ENCODE results near the gene PDE7B. TPM values are rescaled to one million over a fixed set of nuclear protein-coding genes. Genes with fewer than 3 reads are reported as not detected.

Gene PDE7B
- polyA plus RNA-seq, 1 donor (not counting 4 experiments of a cell fraction or from before 2014, with no cell fraction given): 0.01 TPM

- no peak overlapping the region for H3K4me2 ChIP-seq (ENCODE audit: control insufficient read depth, extremely low read depth, insufficient read depth, low read depth, low read length)
- dilution Hi-C loops (cut with MboI; ENCODE audit: extremely low pct_ligation_motif_present, low sequenced_read_pairs): no loop called here
- H3K9me1 ChIP-seq (ENCODE audit: control insufficient read depth, extremely low read depth, insufficient read depth, low read length): no peaks in the 10 kb centered on the region
- H3K27me3 ChIP-seq (ENCODE audit: control insufficient read depth, extremely low read depth, insufficient read depth, low read length): peaks cover 4% of the 10 kb centered on the region
- DNase-seq (ENCODE audit: low read depth, low spot score) (no peak), FAIRE-seq (no peak)
- no peaks in the 10 kb centered on the region for H3K4me1 ChIP-seq (ENCODE audit: control insufficient read depth, extremely low read depth, insufficient read depth, low read length)
- H3K9me3 ChIP-seq (ENCODE audit: control insufficient read depth, low read depth, low read length): no peaks in the 10 kb centered on the region
- no peak overlapping the region for H3K4me3 ChIP-seq (ENCODE audit: control insufficient read depth in 2 of 3, extremely low read depth in 1 of 3, insufficient read depth in 2 of 3, low read depth in 1 of 3, low read length in 3 of 3)
- H3K9ac ChIP-seq (ENCODE audit: control insufficient read depth, extremely low read depth, insufficient read depth, low read length): no peak overlapping the region
- H3K27ac ChIP-seq (ENCODE audit: control insufficient read depth, insufficient read depth, low read length): no peak overlapping the region
- no peaks in the 10 kb centered on the region for H4K20me1 ChIP-seq (ENCODE audit: control insufficient read depth, extremely low read depth, insufficient read depth, low read length)
- no peak for TF ChIP-seq EZH2 (IDR thresholded peaks at IDR 0.05; ENCODE audit: low read length)
- TF ChIP-seq CTCF (optimal IDR thresholded peaks at IDR 0.05 in 1 of 3, IDR thresholded peaks at IDR 0.05 in 1 of 3, conservative IDR thresholded peaks at IDR 0.05 in 1 of 3; ENCODE audit: extremely low read depth in 1 of 3, insufficient read depth in 2 of 3, low read length in 3 of 3): no peak
- H3K36me3 ChIP-seq (ENCODE audit: control insufficient read depth in 2 of 2, extremely low read depth in 1 of 2, insufficient read depth in 2 of 2, low read length in 2 of 2): no peaks in the 10 kb centered on the region
- H2AFZ ChIP-seq (ENCODE audit: control insufficient read depth, low read length): no peak overlapping the region
- H3K79me2 ChIP-seq (ENCODE audit: control insufficient read depth, insufficient read depth, low read length): no peaks in the 10 kb centered on the region
These were observed 120.6 kb downstream of the PDE7B start for GRCh38 chr6:135972150-135972549.

DNA sequence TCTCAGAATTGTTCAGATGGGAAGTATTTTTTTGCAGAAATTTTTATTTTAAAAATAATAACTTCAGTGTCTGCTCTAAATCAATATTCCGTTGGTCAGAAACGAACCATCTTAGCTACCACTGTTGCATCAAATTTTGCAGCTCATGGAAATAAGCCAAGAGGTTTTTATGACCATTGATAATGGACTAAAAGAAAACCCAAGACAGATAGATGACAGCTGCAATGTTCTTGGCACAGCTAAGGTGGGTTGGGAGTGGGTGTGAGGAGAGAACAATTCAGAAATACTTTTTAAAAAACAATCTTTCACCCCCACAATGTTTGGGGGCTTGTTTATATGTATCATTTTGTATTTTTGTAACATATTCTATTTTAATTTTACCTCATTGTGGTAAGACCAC, 121.1 kb downstream of the PDE7B start:
- FAIRE-seq: no peak
- peaks cover 4% of the 10 kb centered on the region for H3K27me3 ChIP-seq (ENCODE audit: control insufficient read depth, extremely low read depth, insufficient read depth, low read length)
- dilution Hi-C loops (cut with MboI; ENCODE audit: extremely low pct_ligation_motif_present, low sequenced_read_pairs): no loop called here

More for the DNA sequence above, 121.1 kb downstream of the PDE7B start:
- H4K20me1 ChIP-seq (ENCODE audit: control insufficient read depth, extremely low read depth, insufficient read depth, low read length): no peaks in the 10 kb centered on the region
- H3K9me1 ChIP-seq (ENCODE audit: control insufficient read depth, extremely low read depth, insufficient read depth, low read length): no peaks in the 10 kb centered on the region
- no peak for DNase-seq (ENCODE audit: low read depth, low spot score)
- H3K36me3 ChIP-seq (ENCODE audit: control insufficient read depth in 2 of 2, extremely low read depth in 1 of 2, insufficient read depth in 2 of 2, low read length in 2 of 2): no peaks in the 10 kb centered on the region
- no peak overlapping the region for H3K4me2 ChIP-seq (ENCODE audit: control insufficient read depth, extremely low read depth, insufficient read depth, low read depth, low read length)
- no peak overlapping the region for H3K9ac ChIP-seq (ENCODE audit: control insufficient read depth, extremely low read depth, insufficient read depth, low read length)
- no peaks in the 10 kb centered on the region for H3K4me1 ChIP-seq (ENCODE audit: control insufficient read depth, extremely low read depth, insufficient read depth, low read length)
- no peak overlapping the region for H3K27ac ChIP-seq (ENCODE audit: control insufficient read depth, insufficient read depth, low read length)
- no peak overlapping the region for H2AFZ ChIP-seq (ENCODE audit: control insufficient read depth, low read length)
- no peaks in the 10 kb centered on the region for H3K9me3 ChIP-seq (ENCODE audit: control insufficient read depth, low read depth, low read length)
- TF ChIP-seq EZH2 (IDR thresholded peaks at IDR 0.05; ENCODE audit: low read length) (no peak), CTCF (optimal IDR thresholded peaks at IDR 0.05 in 1 of 3, IDR thresholded peaks at IDR 0.05 in 1 of 3, conservative IDR thresholded peaks at IDR 0.05 in 1 of 3; ENCODE audit: extremely low read depth in 1 of 3, insufficient read depth in 2 of 3, low read length in 3 of 3) (no peak)
- H3K4me3 ChIP-seq (ENCODE audit: control insufficient read depth in 2 of 3, extremely low read depth in 1 of 3, insufficient read depth in 2 of 3, low read depth in 1 of 3, low read length in 3 of 3): no peak overlapping the region
- H3K79me2 ChIP-seq (ENCODE audit: control insufficient read depth, insufficient read depth, low read length): no peaks in the 10 kb centered on the region
